PC-3 (cell line): ENCODE data around the gene PPP1R12B. TPM values are rescaled to one million over a fixed set of nuclear protein-coding genes. Genes with fewer than 3 reads are reported as not detected.
"Not testable (repeated sequence)": the region's sequence is repeated elsewhere in the genome, so short reads cannot be mapped to it uniquely, and the experiment has no call there.

Experiments used
- ATAC-seq: fragments of 200-7000 bp; cut with Tn5 transposase; 2 replicates; pipeline ENCODE4 v1.9.1; 2020; ENCODE audit warnings: mild to moderate bottlenecking, moderate library complexity
- BruUV-seq: library from RNA; stranded (reverse); fragments of 400-500 nt; replicated peaks from 2 replicates; lab custom pipeline; 2021; lab: Mats Ljungman, UMichigan
- CTCF ChIA-PET: fragments of 300-600 bp; sonication (Branson Sonifier 250); formaldehyde crosslinking; loops from one replicate; lab custom pipeline; 2022; ENCODE audit warnings: antibody characterized with exemption; lab: Charles Lee
- POLR2A ChIA-PET: fragments of 300-600 bp; sonication (Branson Sonifier 250); formaldehyde crosslinking; loops from one replicate; lab custom pipeline; 2022; ENCODE audit warnings: antibody characterized with exemption; ENCODE audit not compliant: unreplicated experiment; lab: Charles Lee
- DNase-seq: peaks from one replicate; pipeline ENCODE4 v3.0.0-alpha.2; 2015
- H2AFZ ChIP-seq: fragments of 300-600 bp; sonication (generic); 2 replicates; pipeline ENCODE4 v1.6.0; 2016; ENCODE audit warnings: antibody characterized with exemption, low read length
- H3F3A ChIP-seq: fragments of 300-600 bp; sonication (generic); one replicate; pipeline ENCODE4 v1.6.0; 2017; ENCODE audit warnings: antibody characterized with exemption, low read length, control low read depth, mild to moderate bottlenecking; ENCODE audit not compliant: unreplicated experiment
- H3K27ac ChIP-seq: fragments of 300-600 bp; sonication (generic); 2 replicates; pipeline ENCODE4 v1.5.1; 2016; ENCODE audit warnings: mild to moderate bottlenecking, low read length
- H3K27me3 ChIP-seq: fragments of 300-600 bp; sonication (generic); 2 replicates; pipeline ENCODE4 v1.6.1; 2016; ENCODE audit warnings: low read length, mixed read lengths
- H3K36me3 ChIP-seq: fragments of 300-600 bp; sonication (generic); 2 replicates; pipeline ENCODE4 v1.6.1; 2016; ENCODE audit warnings: low read depth, mixed run types, low read length, mixed read lengths
- H3K4me1 ChIP-seq: fragments of 300-600 bp; sonication (generic); 2 replicates; pipeline ENCODE4 v1.5.1; 2016; ENCODE audit warnings: low read length; ENCODE audit not compliant: insufficient read depth
- H3K4me2 ChIP-seq: fragments of 300-600 bp; sonication (generic); 2 replicates; pipeline ENCODE4 v1.6.0; 2016; ENCODE audit warnings: low read length
- H3K4me3 ChIP-seq: fragments of 300-600 bp; sonication (generic); 2 replicates; pipeline ENCODE4 v1.5.1; 2016; ENCODE audit warnings: mild to moderate bottlenecking, low read length, mixed read lengths
- H3K79me2 ChIP-seq: fragments of 300-600 bp; sonication (generic); 2 replicates; pipeline ENCODE4 v1.6.1; 2017; ENCODE audit warnings: low read length, mixed read lengths
- H3K9ac ChIP-seq: fragments of 300-600 bp; sonication (generic); 2 replicates; pipeline ENCODE4 v1.6.0; 2016; ENCODE audit warnings: mild to moderate bottlenecking, low read length
- H3K9me2 ChIP-seq: fragments of 300-600 bp; sonication (generic); replicated peaks from 2 replicates; pipeline ENCODE4 v1.6.1; 2016; ENCODE audit warnings: mixed run types, low read length, mixed read lengths
- H3K9me3 ChIP-seq: fragments of 300-600 bp; sonication (generic); 2 replicates; pipeline ENCODE4 v1.6.1; 2016; ENCODE audit warnings: low read length, mixed read lengths
- H4K20me1 ChIP-seq: fragments of 300-600 bp; sonication (generic); 2 replicates; pipeline ENCODE4 v1.6.1; 2016; ENCODE audit warnings: low read length, mixed read lengths
- EZH2 ChIP-seq: fragments of 300-600 bp; sonication (generic); IDR thresholded peaks from one replicate; pipeline ENCODE4 v1.6.1; 2017; ENCODE audit warnings: antibody characterized with exemption, mild to moderate bottlenecking, low read length; ENCODE audit not compliant: unreplicated experiment
- EZH2phosphoT487 ChIP-seq: fragments of 300-600 bp; sonication (generic); IDR thresholded peaks from 2 replicates; pipeline ENCODE4 v1.6.1; 2018; ENCODE audit warnings: mild to moderate bottlenecking, antibody characterized with exemption, low read length, borderline replicate concordance
- intact Hi-C: fragments of 100-400 bp; cut with micrococcal nuclease; formaldehyde crosslinking; loops from 2 replicates; pipeline ENCODE4 v1.9.0; 2023
- total RNA-seq: library from RNA; depleted of rRNA; stranded (reverse); fragments of >200 nt; gene quantifications from 2 replicates; pipeline ENCODE4 v1.2.3, GENCODE V29; 2014
- TF ChIP-seq, protein P1 (sequence below): fragments of 300-600 bp; sonication (generic); conservative IDR thresholded peaks from 2 replicates; pipeline ENCODE4 v1.5.1; 2017; ENCODE audit warnings: antibody characterized with exemption, low read depth, mild to moderate bottlenecking, low read length

The PPP1R12B gene
- total RNA-seq, 1 experiment from 2014 or later = 2.0 TPM

DNA sequence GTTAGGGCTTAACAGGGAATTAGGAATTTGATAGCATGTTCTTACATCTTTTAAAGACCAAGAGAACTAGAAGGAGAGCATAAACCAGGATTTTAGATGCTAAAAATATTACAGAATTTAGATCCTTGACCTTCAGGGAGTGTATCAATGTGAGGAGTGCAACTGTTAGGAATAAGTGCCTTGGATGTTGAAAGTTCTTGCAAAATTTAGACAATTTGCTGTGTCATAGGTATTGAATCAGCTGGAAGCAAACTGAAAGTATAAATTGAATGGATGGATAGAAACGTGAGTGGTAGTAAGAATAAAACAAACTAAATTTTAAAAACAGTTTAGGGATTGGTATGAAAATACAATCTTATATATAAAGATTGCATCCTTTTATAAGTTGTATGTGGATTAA, 27.7 kb downstream of the PPP1R12B start:
- DNase-seq = no peak
- no peak overlapping the region for H3K4me3 ChIP-seq
- H3K9me2 ChIP-seq = no peaks in the 10 kb centered on the region
- POLR2A ChIA-PET = no interaction called here
- H3K4me1 ChIP-seq = peaks cover 17% of the 10 kb centered on the region
- CTCF ChIA-PET = no interaction called here
- no peak overlapping the region for H3K27ac ChIP-seq
- H3K9ac ChIP-seq = no peak overlapping the region
- BruUV-seq = no TSS peak
- H3K79me2 ChIP-seq = 0 out of 2 replicates have a peak, but pooled peaks cover 3% of the 10 kb centered on the region
- H3K36me3 ChIP-seq = no peaks in the 10 kb centered on the region
- intact Hi-C loops = no loop called here
- no peak overlapping the region for H3K4me2 ChIP-seq
- H3F3A ChIP-seq = no peaks in the 10 kb centered on the region
- no peak for ATAC-seq
- TF ChIP-seq EZH2 (no peak), EZH2phosphoT487 (no peak)
- TF ChIP-seq, protein P1, sequence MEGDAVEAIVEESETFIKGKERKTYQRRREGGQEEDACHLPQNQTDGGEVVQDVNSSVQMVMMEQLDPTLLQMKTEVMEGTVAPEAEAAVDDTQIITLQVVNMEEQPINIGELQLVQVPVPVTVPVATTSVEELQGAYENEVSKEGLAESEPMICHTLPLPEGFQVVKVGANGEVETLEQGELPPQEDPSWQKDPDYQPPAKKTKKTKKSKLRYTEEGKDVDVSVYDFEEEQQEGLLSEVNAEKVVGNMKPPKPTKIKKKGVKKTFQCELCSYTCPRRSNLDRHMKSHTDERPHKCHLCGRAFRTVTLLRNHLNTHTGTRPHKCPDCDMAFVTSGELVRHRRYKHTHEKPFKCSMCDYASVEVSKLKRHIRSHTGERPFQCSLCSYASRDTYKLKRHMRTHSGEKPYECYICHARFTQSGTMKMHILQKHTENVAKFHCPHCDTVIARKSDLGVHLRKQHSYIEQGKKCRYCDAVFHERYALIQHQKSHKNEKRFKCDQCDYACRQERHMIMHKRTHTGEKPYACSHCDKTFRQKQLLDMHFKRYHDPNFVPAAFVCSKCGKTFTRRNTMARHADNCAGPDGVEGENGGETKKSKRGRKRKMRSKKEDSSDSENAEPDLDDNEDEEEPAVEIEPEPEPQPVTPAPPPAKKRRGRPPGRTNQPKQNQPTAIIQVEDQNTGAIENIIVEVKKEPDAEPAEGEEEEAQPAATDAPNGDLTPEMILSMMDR = no peak
- H3K27me3 ChIP-seq = no peaks in the 10 kb centered on the region
- H3K9me3 ChIP-seq = no peaks in the 10 kb centered on the region
- no peak overlapping the region for H2AFZ ChIP-seq
- H4K20me1 ChIP-seq = no peaks in the 10 kb centered on the region

DNA sequence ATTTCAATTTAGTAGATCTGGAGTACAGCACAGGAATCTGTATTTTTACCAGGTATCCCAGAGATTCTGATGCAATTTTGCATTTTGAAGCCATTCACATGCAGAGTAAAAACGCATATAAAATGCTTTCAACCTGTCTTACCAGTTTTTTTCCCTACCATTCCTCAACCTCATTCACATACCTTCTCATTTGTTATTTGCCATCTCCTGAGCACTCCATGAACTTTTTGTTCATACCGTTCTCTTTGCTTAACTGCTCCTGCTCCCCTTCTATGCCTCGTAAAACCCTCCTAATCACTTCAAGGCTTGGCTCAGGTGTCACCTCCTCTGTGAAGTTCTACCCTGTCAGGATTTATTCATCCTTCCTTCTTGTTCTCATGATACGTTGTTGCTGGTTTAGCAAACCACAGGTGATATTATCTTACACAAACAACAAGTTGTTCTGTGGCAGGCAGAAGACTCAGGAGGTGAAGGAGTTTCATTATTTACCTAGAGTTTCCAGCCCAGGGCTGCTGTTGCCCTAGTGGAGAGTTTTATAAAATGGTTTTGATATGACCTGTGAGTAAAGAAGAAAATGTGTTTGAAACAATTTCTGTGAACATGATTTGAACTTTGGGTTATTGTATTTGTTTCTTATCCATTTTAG, 31.5 kb downstream of the PPP1R12B start:
- Histone ChIP-seq H3K4me2 (peak overlapping the region; percentile 40), H3K27ac (peak overlapping the region; percentile 55), H3K4me1 (peaks cover 17% of the 10 kb centered on the region)
- intact Hi-C loops, H3K79me2 ChIP-seq, POLR2A ChIA-PET, H2AFZ ChIP-seq, H3K9me2 ChIP-seq, H3F3A ChIP-seq, H4K20me1 ChIP-seq, CTCF ChIA-PET, H3K4me3 ChIP-seq, H3K9ac ChIP-seq, H3K9me3 ChIP-seq, H3K36me3 ChIP-seq, BruUV-seq, H3K27me3 ChIP-seq: not testable (repeated sequence)
- TF ChIP-seq, protein P1 = peak; percentile 41; the same call in 1 of the 2 replicates
- DNase-seq = peak; percentile 71
- peak; percentile 93 for ATAC-seq

DNA sequence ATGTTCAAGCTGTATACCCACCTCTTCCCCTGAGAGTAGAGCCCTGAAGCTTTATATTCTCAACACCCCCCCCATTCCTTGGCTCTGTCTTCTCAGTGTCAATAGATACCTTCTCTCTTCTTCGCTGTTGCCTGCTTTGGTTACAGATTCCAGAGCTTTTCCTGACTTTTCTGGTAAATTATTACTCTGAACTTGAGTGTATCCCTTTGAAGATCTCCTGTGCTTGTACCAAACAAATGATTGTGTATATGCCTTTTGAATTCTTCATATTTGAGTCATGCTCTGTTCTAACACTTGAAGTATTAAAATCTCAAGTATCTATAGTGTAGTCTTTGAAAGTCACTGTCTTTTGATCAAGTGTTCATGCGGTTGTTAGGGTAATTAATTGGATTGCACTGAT, 32.0 kb downstream of the PPP1R12B start:
- H3F3A ChIP-seq, H2AFZ ChIP-seq, H3K27me3 ChIP-seq, H3K4me3 ChIP-seq, POLR2A ChIA-PET, intact Hi-C loops, DNase-seq, H3K9me3 ChIP-seq, BruUV-seq, H3K9me2 ChIP-seq, ATAC-seq, H3K79me2 ChIP-seq, CTCF ChIA-PET, H3K9ac ChIP-seq, H4K20me1 ChIP-seq, H3K36me3 ChIP-seq: not testable (repeated sequence)
- Histone ChIP-seq H3K4me2 (peak overlapping the region; percentile 40), H3K27ac (peak overlapping the region; percentile 55), H3K4me1 (peaks cover 17% of the 10 kb centered on the region)

DNA sequence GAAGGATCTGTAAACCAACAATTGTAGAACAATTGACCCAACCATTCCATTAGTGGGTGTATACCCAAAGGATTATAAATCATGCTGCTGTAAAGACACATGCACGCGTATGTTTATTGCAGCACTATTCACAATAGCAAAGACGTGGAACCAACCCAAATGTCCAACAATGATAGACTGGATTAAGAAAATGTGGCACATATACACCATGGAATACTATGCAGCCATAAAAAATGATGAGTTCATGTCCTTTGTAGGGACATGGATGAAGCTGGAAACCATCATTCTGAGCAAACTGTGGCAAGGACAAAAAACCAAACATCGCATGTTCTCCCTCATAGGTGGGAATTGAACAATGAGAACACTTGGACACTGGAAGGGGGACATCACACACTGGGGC, 33.4 kb downstream of the PPP1R12B start:
- BruUV-seq, ATAC-seq, CTCF ChIA-PET, H3F3A ChIP-seq, H3K4me2 ChIP-seq, intact Hi-C loops, H3K79me2 ChIP-seq, DNase-seq, H3K9me2 ChIP-seq, H3K9ac ChIP-seq, H3K9me3 ChIP-seq, H3K27ac ChIP-seq, H3K27me3 ChIP-seq, POLR2A ChIA-PET, H2AFZ ChIP-seq, H3K36me3 ChIP-seq, H4K20me1 ChIP-seq, H3K4me3 ChIP-seq: not testable (repeated sequence)
- peaks cover 17% of the 10 kb centered on the region for H3K4me1 ChIP-seq

DNA sequence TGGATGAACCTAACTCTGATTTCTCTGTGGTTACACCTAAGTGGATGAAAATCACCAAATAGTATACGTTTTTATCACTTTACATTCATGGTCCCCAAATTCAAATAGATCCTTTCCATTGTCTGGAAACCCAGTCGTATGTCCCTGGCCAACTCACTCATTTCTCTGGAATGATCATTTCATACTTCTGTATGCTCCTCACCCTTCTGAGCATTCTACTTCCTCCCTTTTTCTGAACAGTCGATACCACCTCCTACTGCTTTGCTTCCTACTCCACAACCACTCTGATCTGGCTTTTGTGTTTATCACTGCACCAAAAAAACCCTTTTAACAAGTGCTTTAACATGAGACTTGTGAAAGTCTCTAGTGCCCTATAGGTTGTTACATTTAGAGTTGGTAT, 47.3 kb downstream of the PPP1R12B start:
- H3K79me2 ChIP-seq, H3K36me3 ChIP-seq, H3K27ac ChIP-seq, BruUV-seq, intact Hi-C loops, H4K20me1 ChIP-seq, H3K4me1 ChIP-seq, CTCF ChIA-PET, H3K9me2 ChIP-seq, H3K9me3 ChIP-seq, POLR2A ChIA-PET, H3K4me3 ChIP-seq, H3F3A ChIP-seq, ATAC-seq, H2AFZ ChIP-seq, H3K27me3 ChIP-seq, H3K9ac ChIP-seq, H3K4me2 ChIP-seq: not testable (repeated sequence)
- peak; percentile 15 for DNase-seq
